B cell (primary cell): Measurements from ENCODE around the gene DRC7. TPM values are rescaled to one million over a fixed set of nuclear protein-coding genes. Genes with fewer than 3 reads are reported as not detected.

ENCODE experiments used
- ATAC-seq: fragments of 200-7000 bp; cut with Tn5 transposase; one replicate; pipeline ENCODE4 v1.10.0; 2021; ENCODE audit warnings: low read depth, mild to moderate bottlenecking, moderate number of reproducible peaks, moderate library complexity
- CTCF ChIA-PET: fragments of 350-600 bp; sonication (Branson Sonifier 250); formaldehyde crosslinking; loops from one replicate; lab custom pipeline; 2021; ENCODE audit warnings: antibody characterized with exemption, inconsistent platforms; lab: Charles Lee
- POLR2A ChIA-PET: fragments of 350-600 bp; sonication (Branson Sonifier 250); formaldehyde crosslinking; loops from one replicate; lab custom pipeline; 2021; ENCODE audit warnings: antibody characterized with exemption; lab: Charles Lee
- DNase-seq: peaks from one replicate; pipeline ENCODE4 v3.0.0; 2013
- H2AFZ ChIP-seq: 2 replicates; pipeline ENCODE4 v1.6.1; 2012; ENCODE audit warnings: mild to moderate bottlenecking, low read depth, low read length; ENCODE audit not compliant: insufficient read depth, poor library complexity, severe bottlenecking
- H3K27ac ChIP-seq, 2 donors: 1 replicate in 1 of 2; 2 replicates in 1 of 2; pipeline ENCODE4 v1.5.1; 2012 to 2013; ENCODE audit warnings: low read length in 2 of 2, mild to moderate bottlenecking in 2 of 2, moderate library complexity in 1 of 2
- H3K27me3 ChIP-seq, 4 experiments: fragments of 200-600 bp in 1 of 4; sonication (generic) in 1 of 4; replicated peaks in 1 of 4; 1 replicate in 2 of 4; 2 replicates in 2 of 4; pipeline versions ENCODE4 v1.6.1 to v1.7.0; 2013 to 2016; ENCODE audit warnings: low read length in 3 of 4, mild to moderate bottlenecking in 2 of 4, mixed read lengths in 1 of 4, moderate library complexity in 1 of 4; ENCODE audit not compliant: insufficient read depth in 4 of 4, control insufficient read depth in 3 of 4; ENCODE audit errors: control extremely low read depth in 1 of 4
- H3K36me3 ChIP-seq, 2 experiments: replicated peaks in 1 of 2; 1 replicate in 1 of 2; 2 replicates in 1 of 2; pipeline versions ENCODE4 v1.6.1 to v1.7.1; 2013; ENCODE audit warnings: low read length in 1 of 2; ENCODE audit not compliant: insufficient read depth in 2 of 2, control insufficient read depth in 1 of 2; ENCODE audit errors: control extremely low read depth in 1 of 2, extremely low read depth in 1 of 2
- H3K4me1 ChIP-seq, 2 donors: fragments of 200-600 bp in 1 of 2; sonication (generic) in 1 of 2; 1 replicate in 1 of 2; 2 replicates in 1 of 2; pipeline versions ENCODE4 v1.5.1 to v1.6.1; 2013 to 2017; ENCODE audit warnings: low read length in 2 of 2; ENCODE audit not compliant: control insufficient read depth in 2 of 2, insufficient read depth in 2 of 2
- H3K4me2 ChIP-seq: replicated peaks from 2 replicates; pipeline ENCODE3; 2012; ENCODE audit warnings: mild to moderate bottlenecking, low read depth, low read length; ENCODE audit not compliant: poor library complexity, severe bottlenecking
- H3K4me3 ChIP-seq, 5 experiments: fragments of 200-600 bp in 1 of 5; sonication (generic) in 1 of 5; 1 replicate in 3 of 5; 2 replicates in 2 of 5; pipeline versions ENCODE4 v1.5.1 to v1.7.0; 2011 to 2016; ENCODE audit warnings: low read length in 4 of 5, mild to moderate bottlenecking in 4 of 5, low read depth in 2 of 5, control low read depth in 1 of 5, moderate library complexity in 1 of 5; ENCODE audit not compliant: insufficient read depth in 1 of 5; ENCODE audit errors: control extremely low read depth in 1 of 5, extremely low read depth in 1 of 5
- H3K79me2 ChIP-seq: fragments of 200-600 bp; sonication (generic); one replicate; pipeline ENCODE4 v1.6.0; 2016; ENCODE audit warnings: low read length; ENCODE audit not compliant: control insufficient read depth, insufficient read depth
- H3K9ac ChIP-seq: fragments of 200-600 bp; sonication (generic); 2 replicates; pipeline ENCODE4 v1.6.1; 2017; ENCODE audit warnings: mild to moderate bottlenecking, low read length, moderate library complexity
- H3K9me3 ChIP-seq, 3 donors: one replicate each; pipeline versions ENCODE4 v1.6.1 to v1.7.1; 2013; ENCODE audit warnings: low read length in 2 of 3; ENCODE audit not compliant: control insufficient read depth in 2 of 3, insufficient read depth in 1 of 3; ENCODE audit errors: control extremely low read depth in 1 of 3
- H4K20me1 ChIP-seq: 2 replicates; pipeline ENCODE4 v1.6.0; 2012; ENCODE audit warnings: mild to moderate bottlenecking, low read length; ENCODE audit not compliant: insufficient read depth, control insufficient read depth, poor library complexity, severe bottlenecking
- H3K27ac Mint-ChIP-seq: one replicate; pipeline ENCODE4 v1.8.0; 2021; ENCODE audit warnings: mixed read lengths
- H3K27me3 Mint-ChIP-seq: one replicate; pipeline ENCODE4 v1.8.0; 2021; ENCODE audit warnings: mixed read lengths
- H3K4me1 Mint-ChIP-seq: one replicate; pipeline ENCODE4 v1.8.0; 2021; ENCODE audit warnings: mixed read lengths
- H3K4me3 Mint-ChIP-seq: one replicate; pipeline ENCODE4 v1.8.0; 2021; ENCODE audit warnings: mixed read lengths
- H3K9me3 Mint-ChIP-seq: one replicate; pipeline ENCODE4 v1.8.0; 2022; ENCODE audit warnings: mixed read lengths; ENCODE audit not compliant: insufficient read depth
- CTCF ChIP-seq: fragments of 200-600 bp; IDR thresholded peaks from one replicate; pipeline ENCODE4 v1.8.0; 2022; ENCODE audit warnings: antibody characterized with exemption, mild to moderate bottlenecking
- EZH2 ChIP-seq: IDR thresholded peaks from 2 replicates; pipeline ENCODE4 v1.6.1; 2012; ENCODE audit warnings: borderline replicate concordance, low read depth, mild to moderate bottlenecking, moderate library complexity, low read length; ENCODE audit not compliant: insufficient read depth, poor library complexity, severe bottlenecking
- WGBS: methylation state at CpG from one replicate; pipeline ENCODE4 v1.1.5; 2013; ENCODE audit warnings: missing lambda C conversion rate; ENCODE audit not compliant: insufficient coverage; 5-methylcytosine and 5-hydroxymethylcytosine counted together
- intact Hi-C: fragments of 100-400 bp; cut with micrococcal nuclease; formaldehyde crosslinking; loops from one replicate; pipeline ENCODE4 v1.10.0; 2022
- polyA plus RNA-seq: library from polyadenylated mRNA; depleted of rRNA; stranded (reverse); fragments of >200 nt; gene quantifications from 2 replicates; pipeline ENCODE4 v1.2.3, GENCODE V29; 2012
- total RNA-seq, 2 donors: library from RNA; stranded (reverse); fragments of 120-200 nt in 1 of 2; gene quantifications; 1 replicate in 1 of 2; 2 replicates in 1 of 2; pipeline versions ENCODE4 v1.2.3 to v1.2.4, GENCODE V29; 2013 to 2022

The DRC7 gene
- total and polyA plus RNA-seq, 2 donors (not counting 1 experiment from before 2014, with no cell fraction given): 0.12 to 0.22 TPM

DNA sequence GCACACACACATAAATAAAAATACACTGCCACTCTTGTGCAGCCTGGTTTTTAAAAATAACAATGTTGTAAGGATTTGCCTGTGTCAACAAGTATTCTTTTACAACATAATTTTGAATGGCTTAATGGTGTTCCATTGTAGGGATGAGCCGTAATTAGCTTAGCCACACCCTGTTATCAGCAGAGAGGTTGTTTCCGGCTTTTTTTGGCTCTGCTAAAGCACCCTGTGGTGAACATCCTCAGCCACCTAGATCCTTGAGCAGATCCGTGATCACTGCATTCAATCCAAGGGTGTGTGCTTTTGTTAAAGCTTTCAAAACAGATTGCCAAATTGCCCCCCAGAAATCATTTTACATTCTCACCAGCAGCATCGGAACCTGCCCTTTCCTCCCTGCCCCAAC lies 47.9 kb downstream of the DRC7 start:
- TF ChIP-seq CTCF: no peak
- TF ChIP-seq EZH2: no peak
- Histone ChIP-seq H3K4me3 (no peak overlapping the region), H3K27me3 (no peaks in the 10 kb centered on the region), H3K27ac (no peak overlapping the region), H3K36me3 (peaks cover 0 to 3% of the 10 kb centered on the region in 2 experiments), H4K20me1 (no peaks in the 10 kb centered on the region), H3K9ac (no peak overlapping the region), H2AFZ (no peak overlapping the region), H3K4me2 (no peak overlapping the region), H3K4me1 (no peaks in the 10 kb centered on the region), H3K9me3 (no peaks in the 10 kb centered on the region), H3K79me2 (peaks cover 9% of the 10 kb centered on the region)
- CTCF ChIA-PET: no interaction called here
- Mint-ChIP-seq H3K4me1 (peaks cover 2% of the 10 kb centered on the region), H3K27me3 (no peaks in the 10 kb centered on the region), H3K9me3 (no peaks in the 10 kb centered on the region), H3K4me3 (no peak overlapping the region), H3K27ac (no peak overlapping the region)
- ATAC-seq (no peak), DNase-seq (no peak)
- WGBS: no CpG with 5 or more reads among the region's 4 CpGs
- intact Hi-C loops: no loop called here
- POLR2A ChIA-PET: no interaction called here

- 80% methylated on average over 7 of the region's 10 CpGs for whole genome bisulfite sequencing
- H4K20me1 ChIP-seq: no peaks in the 10 kb centered on the region
- CTCF ChIA-PET: no interaction called here
Observed at GRCh38 chr16:57743458-57743857, 48.9 kb downstream of the DRC7 start.

More at GRCh38 chr16:57743458-57743857, 48.9 kb downstream of the DRC7 start:
- POLR2A ChIA-PET: no interaction called here
- peaks cover 0 to 3% of the 10 kb centered on the region in 2 experiments for H3K36me3 ChIP-seq
- no peak overlapping the region for H3K9ac ChIP-seq
- Mint-ChIP-seq H3K27ac (no peak overlapping the region), H3K27me3 (no peaks in the 10 kb centered on the region), H3K4me3 (no peak overlapping the region), H3K4me1 (no peaks in the 10 kb centered on the region), H3K9me3 (no peaks in the 10 kb centered on the region)
- H3K4me2 ChIP-seq: no peak overlapping the region
- no peaks in the 10 kb centered on the region for H3K27me3 ChIP-seq
- H3K79me2 ChIP-seq: peaks cover 9% of the 10 kb centered on the region
- no peak for TF ChIP-seq EZH2
- no peak for TF ChIP-seq CTCF
- ATAC-seq (no peak), DNase-seq (no peak)
- H3K9me3 ChIP-seq: no peaks in the 10 kb centered on the region
- H3K27ac ChIP-seq: no peak overlapping the region
- H2AFZ ChIP-seq: no peak overlapping the region
- intact Hi-C loops: no loop called here
- no peaks in the 10 kb centered on the region for H3K4me1 ChIP-seq
- no peak overlapping the region for H3K4me3 ChIP-seq
